HL-60 (cell line): ENCODE data around the gene COQ10B.

ENCODE experiments used
- DNase-seq, 2 experiments: peaks; one replicate each; pipeline ENCODE4 v3.0.0-alpha.2; 2010 to 2020; ENCODE audit warnings: low read depth in 1 of 2, low spot score in 1 of 2
- H3K27ac ChIP-seq: fragments of 250-450 bp; sonication (Bioruptor Pico); replicated peaks from 2 replicates; pipeline ENCODE4 v1.5.1; 2020; ENCODE audit warnings: mild to moderate bottlenecking, moderate library complexity
- H3K27me3 ChIP-seq: fragments of 250-450 bp; sonication (Bioruptor Pico); 2 replicates; pipeline ENCODE4 v1.5.1; 2021; ENCODE audit warnings: mild to moderate bottlenecking, moderate library complexity; ENCODE audit not compliant: insufficient read depth, poor library complexity, severe bottlenecking
- H3K4me3 ChIP-seq: replicated peaks from 2 replicates; pipeline ENCODE4 v1.5.1; 2011; ENCODE audit warnings: mild to moderate bottlenecking, control low read depth, low read length; ENCODE audit not compliant: insufficient read depth
- GABPA ChIP-seq: IDR thresholded peaks from 2 replicates; pipeline ENCODE4 v1.6.1; 2012; ENCODE audit warnings: low read depth
- POLR2AphosphoS5 ChIP-seq: IDR thresholded peaks from 2 replicates; pipeline ENCODE4 v1.6.1; 2012; ENCODE audit warnings: low read depth
- SPI1 ChIP-seq: IDR thresholded peaks from 2 replicates; pipeline ENCODE4 v1.6.1; 2012; ENCODE audit warnings: low read depth, mild to moderate bottlenecking, borderline replicate concordance
- TF ChIP-seq, protein P1 (sequence below): IDR thresholded peaks from 2 replicates; pipeline ENCODE4 v1.6.1; 2012; ENCODE audit warnings: low read depth; ENCODE audit not compliant: insufficient replicate concordance
- TF ChIP-seq, protein P2 (sequence below): IDR thresholded peaks from one replicate; pipeline ENCODE4 v1.5.1; 2011; ENCODE audit warnings: low read length, control low read depth, inconsistent platforms; ENCODE audit not compliant: insufficient read depth

COQ10B gene

GRCh38 chr2:197425550-197425949, 27.8 kb upstream of the COQ10B start:
- Histone ChIP-seq H3K4me3 (no peak overlapping the region), H3K27ac (no peak overlapping the region), H3K27me3 (no peaks in the 10 kb centered on the region)
- TF ChIP-seq SPI1 (no peak), GABPA (no peak), POLR2AphosphoS5 (no peak)
- TF ChIP-seq, protein P1, sequence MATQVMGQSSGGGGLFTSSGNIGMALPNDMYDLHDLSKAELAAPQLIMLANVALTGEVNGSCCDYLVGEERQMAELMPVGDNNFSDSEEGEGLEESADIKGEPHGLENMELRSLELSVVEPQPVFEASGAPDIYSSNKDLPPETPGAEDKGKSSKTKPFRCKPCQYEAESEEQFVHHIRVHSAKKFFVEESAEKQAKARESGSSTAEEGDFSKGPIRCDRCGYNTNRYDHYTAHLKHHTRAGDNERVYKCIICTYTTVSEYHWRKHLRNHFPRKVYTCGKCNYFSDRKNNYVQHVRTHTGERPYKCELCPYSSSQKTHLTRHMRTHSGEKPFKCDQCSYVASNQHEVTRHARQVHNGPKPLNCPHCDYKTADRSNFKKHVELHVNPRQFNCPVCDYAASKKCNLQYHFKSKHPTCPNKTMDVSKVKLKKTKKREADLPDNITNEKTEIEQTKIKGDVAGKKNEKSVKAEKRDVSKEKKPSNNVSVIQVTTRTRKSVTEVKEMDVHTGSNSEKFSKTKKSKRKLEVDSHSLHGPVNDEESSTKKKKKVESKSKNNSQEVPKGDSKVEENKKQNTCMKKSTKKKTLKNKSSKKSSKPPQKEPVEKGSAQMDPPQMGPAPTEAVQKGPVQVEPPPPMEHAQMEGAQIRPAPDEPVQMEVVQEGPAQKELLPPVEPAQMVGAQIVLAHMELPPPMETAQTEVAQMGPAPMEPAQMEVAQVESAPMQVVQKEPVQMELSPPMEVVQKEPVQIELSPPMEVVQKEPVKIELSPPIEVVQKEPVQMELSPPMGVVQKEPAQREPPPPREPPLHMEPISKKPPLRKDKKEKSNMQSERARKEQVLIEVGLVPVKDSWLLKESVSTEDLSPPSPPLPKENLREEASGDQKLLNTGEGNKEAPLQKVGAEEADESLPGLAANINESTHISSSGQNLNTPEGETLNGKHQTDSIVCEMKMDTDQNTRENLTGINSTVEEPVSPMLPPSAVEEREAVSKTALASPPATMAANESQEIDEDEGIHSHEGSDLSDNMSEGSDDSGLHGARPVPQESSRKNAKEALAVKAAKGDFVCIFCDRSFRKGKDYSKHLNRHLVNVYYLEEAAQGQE = no peak
- TF ChIP-seq, protein P2, sequence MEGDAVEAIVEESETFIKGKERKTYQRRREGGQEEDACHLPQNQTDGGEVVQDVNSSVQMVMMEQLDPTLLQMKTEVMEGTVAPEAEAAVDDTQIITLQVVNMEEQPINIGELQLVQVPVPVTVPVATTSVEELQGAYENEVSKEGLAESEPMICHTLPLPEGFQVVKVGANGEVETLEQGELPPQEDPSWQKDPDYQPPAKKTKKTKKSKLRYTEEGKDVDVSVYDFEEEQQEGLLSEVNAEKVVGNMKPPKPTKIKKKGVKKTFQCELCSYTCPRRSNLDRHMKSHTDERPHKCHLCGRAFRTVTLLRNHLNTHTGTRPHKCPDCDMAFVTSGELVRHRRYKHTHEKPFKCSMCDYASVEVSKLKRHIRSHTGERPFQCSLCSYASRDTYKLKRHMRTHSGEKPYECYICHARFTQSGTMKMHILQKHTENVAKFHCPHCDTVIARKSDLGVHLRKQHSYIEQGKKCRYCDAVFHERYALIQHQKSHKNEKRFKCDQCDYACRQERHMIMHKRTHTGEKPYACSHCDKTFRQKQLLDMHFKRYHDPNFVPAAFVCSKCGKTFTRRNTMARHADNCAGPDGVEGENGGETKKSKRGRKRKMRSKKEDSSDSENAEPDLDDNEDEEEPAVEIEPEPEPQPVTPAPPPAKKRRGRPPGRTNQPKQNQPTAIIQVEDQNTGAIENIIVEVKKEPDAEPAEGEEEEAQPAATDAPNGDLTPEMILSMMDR = no peak
- no peak for DNase-seq

- TF ChIP-seq SPI1 = no peak
- TF ChIP-seq, protein P1 = no peak
- TF ChIP-seq POLR2AphosphoS5 = no peak
- TF ChIP-seq GABPA = no peak
- TF ChIP-seq, protein P2 = no peak
- Histone ChIP-seq H3K27me3 (no peaks in the 10 kb centered on the region), H3K4me3 (no peak overlapping the region), H3K27ac (no peak overlapping the region)
- no peak for DNase-seq
Measured at GRCh38 chr2:197426723-197427603, 26.4 kb upstream of the COQ10B start.

DNA sequence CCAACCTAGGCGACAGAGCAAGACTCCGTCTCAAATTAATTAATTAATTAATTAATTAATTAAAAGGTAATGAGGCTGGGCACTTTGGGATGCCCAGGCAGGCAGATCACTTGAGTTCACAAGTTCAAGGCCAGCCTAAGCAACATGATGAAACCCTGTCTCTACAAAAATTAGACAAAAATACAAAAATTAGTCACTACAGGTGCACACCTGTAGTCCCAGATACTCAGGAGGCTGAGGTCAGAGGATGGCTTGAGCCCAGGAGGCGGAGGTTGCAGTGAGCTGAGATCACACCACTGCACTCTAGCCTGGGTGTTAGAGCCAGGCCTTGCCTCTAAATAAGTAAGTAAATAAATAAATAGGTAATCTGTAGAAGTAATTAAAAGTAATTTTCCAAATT, 25.4 kb upstream of the COQ10B start:
- no peak for DNase-seq
- no peak overlapping the region for H3K4me3 ChIP-seq

More for the DNA sequence above, 25.4 kb upstream of the COQ10B start:
- TF ChIP-seq GABPA (no peak), POLR2AphosphoS5 (no peak), SPI1 (no peak)
- TF ChIP-seq, protein P2 = no peak
- TF ChIP-seq, protein P1 = no peak
- Histone ChIP-seq H3K27ac (no peak overlapping the region), H3K27me3 (no peaks in the 10 kb centered on the region)
